Activated CD8-positive, alpha-beta memory T cell treated with anti-CD3 and anti-CD28 coated beads, Interleukin-2, amount 50 U/mL, for 1 hour (primary cell): Measurements from ENCODE around the gene CRHR1.

ENCODE experiments used
- DNase-seq: peaks from one replicate; pipeline ENCODE4 v3.0.0-alpha.2; 2020; ENCODE audit errors: extremely low read depth

CRHR1 gene

DNA sequence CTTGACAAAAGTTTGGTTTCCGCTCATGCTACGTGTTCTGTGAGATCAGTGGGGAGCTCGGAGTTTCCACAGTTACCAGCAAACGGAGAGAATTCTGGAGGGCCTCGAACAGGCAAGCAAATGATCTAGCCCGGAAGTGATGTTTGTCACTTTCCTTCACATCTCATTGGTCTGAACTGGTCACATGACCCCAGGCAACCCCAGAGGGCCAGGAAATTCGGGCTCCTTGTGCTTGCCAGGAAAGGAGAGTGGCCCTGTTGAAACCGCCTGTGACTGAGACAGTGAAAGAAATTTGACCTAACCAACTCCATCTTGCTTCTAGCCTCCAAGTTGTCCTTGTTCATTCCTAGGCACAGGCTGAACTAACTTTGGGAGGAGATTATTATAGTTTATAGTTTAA is 83.6 kb downstream of the CRHR1 start:
- no peak for DNase-seq

DNA sequence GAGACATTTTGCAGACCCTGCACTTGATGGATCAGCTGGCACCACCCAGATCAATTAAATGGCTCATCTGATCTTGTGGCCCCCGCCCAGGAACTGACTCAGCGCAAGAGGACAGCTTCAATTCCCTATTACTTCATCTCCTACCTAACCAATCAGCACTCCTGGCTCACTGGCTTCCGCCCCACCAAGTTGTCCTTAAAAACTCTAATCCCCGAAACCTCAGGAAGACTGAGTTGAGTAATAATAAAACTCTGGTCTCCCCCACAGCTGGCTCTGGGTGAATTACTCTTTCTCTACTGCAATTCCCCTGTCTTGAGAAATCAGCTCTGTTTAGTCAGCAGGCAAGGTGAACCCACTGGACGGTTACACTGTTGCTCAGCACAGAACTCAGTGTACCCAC is 84.2 kb downstream of the CRHR1 start:
- no peak for DNase-seq

DNA sequence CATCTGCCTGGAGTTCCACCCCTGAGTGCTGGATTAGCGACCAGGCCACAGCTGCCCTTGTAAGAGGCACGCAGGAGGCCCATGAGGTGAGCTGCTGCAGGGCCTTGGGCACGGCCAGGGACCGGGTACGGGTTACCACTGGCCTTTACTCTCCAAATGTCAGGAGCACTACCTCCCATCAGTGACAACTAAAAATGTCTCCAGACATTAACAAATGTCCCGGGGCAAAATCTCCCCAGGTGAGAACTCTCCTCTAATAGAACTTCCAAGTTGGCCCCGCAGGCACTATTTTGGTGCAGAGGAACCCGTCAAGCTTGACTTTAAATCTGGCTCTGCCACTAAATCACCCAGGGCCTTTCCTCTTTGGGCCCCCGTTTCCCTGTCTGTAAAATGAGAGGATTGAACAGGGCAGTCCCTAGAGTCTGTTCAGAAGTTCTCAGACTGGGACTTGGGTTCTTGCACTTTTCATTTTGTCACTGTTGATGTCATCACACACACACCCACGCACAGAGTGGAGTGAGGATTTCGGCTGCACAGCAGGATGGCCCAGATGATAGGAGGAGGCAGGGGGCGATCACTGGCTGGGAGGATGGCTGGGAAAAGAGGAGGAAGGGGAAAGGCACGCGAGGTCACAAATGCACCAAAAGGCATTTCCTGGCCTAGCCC is 85.7 kb downstream of the CRHR1 start:
- DNase-seq: no peak

DNA sequence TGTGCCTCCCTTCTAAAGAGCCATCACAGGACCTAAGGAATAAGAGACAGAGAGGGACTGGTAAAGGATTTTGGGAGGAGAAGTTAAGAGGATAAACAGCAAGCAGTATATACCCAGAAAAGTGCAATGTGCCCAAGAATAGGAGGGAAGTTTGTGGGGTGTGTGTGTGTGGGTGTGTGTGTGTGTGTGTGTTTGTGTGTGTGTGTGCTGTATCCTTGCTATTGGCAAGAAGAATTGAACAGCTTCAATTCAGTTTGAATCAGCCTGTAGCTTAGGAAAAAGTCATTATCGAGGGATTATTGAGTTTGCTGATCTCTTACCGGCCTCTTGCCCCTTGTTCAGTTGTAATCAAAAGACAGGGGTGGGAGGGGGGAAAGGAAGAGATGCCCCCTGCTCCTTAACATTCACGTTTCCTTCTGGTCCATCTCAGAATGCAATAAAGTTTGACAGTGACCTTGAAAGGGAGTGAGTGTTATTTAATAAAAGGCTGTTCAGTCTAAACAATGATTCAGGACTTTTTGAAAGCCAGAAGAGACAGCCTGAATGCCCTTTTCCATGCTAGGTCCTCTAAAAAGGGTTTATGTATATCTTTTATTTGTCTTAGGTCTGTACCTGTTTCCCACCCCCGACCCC is 86.3 kb downstream of the CRHR1 start:
- no peak for DNase-seq

DNA sequence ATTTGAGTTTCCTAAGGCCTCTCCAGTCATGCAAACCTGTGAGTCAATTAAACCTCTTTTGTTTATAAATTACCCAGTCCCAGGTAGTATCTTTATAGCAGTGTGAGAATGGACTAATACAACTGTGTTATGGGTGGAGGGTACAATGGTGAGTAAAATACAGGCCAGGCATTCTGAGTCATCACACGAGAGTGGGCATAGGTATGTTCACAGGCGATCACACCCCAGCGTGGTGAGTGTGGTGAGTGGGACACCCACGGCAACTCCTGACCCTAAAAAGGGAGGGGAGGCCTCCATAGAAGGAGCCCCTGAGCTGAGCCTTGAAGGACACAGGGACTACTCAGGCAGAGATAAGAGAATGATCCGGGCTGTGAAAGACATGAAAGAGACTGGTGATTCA is 87.6 kb downstream of the CRHR1 start:
- DNase-seq: no peak

DNA sequence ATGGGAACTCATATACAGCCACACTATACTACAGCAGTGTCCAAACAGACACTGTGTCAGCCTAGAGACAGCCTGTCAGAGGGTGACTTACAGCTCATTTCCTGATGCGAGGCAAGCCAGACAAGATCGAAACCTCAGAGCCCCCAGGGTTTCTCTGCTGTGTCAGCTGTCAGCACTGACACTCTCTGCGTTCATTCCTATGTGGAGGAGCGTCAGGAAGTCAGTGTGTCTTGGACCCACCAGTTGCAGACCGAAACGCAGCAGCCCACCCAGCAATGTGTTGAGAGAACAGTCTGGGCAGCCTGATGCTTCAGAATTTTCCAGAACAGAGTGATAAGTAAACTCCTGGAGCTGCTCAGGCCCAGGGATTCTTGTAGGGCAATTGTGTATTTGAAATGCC is 89.6 kb downstream of the CRHR1 start:
- DNase-seq: no peak

DNA sequence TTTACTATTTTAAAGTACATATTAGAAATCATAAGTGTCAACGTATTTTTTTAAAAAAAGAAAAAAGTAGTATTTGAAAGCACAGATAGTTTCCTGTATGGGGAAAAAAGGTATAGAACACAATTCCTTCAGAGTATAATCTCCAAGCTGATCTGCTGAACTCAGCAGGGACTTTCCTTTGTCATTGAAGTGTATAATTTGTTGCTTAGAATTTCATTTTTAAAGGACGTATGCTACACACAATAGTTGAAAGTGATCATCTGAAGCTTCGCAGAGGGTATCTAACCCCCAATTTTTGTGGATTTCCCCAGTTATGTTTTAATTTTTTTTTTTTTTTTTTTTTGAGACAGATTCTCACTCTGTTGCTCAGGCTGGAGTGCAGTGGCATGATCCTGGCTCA is 90.0 kb downstream of the CRHR1 start:
- DNase-seq: no peak

DNA sequence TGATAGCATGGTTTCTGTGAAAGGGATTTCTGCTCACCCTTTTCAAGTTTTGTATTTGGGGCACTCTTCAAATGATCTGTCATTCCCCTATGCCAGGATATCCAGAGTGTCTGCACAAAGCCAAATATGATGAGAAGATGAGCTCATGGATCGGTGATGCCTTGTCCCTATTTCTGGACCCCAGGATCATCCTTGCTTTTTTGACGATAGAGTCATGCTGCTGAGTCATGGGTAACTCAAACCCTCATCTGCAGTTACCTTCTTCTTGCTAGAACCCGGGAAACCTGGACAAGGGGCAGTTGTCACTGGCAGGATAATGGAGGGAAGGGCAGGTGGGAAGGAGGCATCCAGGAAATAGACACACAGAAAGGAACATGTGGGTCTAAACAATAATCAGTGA is 92.4 kb downstream of the CRHR1 start:
- no peak for DNase-seq

DNA sequence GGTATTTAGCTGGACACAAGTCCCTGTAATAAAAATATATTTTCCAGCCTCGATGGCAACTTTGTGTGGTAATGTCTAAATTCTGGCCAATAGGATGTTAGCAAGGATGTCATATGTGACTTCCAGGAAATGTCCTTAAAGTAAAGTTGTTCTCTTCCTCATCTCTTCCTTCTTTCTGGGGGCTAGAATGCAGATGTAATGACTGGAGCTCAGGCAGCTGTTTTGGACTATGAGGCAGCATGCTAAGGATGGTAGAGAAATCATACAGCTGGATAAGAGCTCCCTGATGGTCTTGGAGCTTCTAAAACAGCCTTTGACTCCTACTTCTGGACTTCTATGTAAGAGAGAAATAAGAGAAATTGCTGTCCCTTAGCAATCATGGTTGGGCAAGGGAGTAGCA is 93.3 kb downstream of the CRHR1 start:
- no peak for DNase-seq

DNA sequence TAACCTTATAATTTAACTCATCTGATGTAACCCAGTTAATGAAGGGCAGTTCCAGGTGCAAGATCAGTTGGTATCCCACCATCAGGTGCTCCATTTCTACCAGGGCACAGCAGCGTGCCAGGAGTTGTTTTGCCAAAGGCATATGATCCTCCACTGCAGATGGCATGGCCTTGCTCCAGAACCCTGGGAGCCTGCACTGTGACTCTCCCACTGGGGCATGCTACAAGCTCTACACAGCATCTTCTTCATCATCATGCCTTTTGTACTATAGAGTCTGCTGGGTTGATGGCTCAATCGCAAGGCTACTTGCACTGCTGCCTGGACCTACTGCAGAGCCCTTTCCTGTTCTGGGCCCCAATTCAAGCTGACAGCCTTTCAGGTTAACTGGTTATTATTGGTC is 98.9 kb downstream of the CRHR1 start:
- DNase-seq: no peak
